ENCODE measurements around the gene HMCN2.
"Not testable (repeated sequence)": the region's sequence is repeated elsewhere in the genome, so short reads cannot be mapped to it uniquely, and the experiment has no call there.

Gene HMCN2

DNA sequence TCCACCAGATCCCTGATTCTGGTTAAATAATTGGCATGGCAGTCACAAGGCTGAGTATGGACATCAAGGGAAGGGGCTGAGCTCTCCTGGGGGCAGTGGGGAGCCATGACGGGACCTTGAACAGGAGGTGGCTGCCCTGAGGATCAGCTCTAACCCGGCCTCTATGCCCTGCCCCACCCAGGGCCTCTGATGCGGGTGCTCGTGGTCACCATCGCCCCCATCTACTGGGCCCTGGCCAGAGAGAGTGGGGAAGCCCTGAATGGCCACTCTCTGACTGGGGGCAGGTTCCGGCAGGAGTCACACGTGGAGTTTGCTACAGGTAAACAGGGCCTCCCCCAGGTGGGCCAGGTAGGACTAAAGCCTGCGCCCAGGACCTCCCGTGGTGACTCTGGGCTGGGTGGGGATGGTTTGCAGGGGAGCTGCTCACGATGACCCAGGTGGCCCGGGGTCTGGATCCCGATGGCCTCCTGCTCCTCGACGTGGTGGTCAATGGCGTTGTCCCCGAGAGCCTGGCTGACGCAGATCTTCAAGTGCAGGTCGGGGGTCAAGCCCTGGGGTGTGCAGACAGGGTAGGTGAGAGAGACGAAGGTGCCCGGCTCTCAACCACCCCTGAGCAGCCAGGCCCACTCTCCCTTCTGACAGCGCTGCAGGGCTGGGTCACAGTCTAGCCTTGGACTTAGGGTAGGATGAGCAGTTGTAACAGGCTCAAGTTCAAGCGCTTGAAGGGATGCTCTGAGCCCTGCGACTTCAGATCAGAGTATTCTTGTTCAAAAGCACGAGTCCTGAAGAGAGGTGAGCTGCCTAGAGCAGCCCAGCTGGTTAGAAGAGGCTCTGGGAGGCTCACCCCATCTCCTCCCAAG, 159.3 kb downstream of the HMCN2 start:
- no peak for DNase-seq

GRCh38 chr9:130425741-130426466, 160.3 kb downstream of the HMCN2 start:
- no peak for DNase-seq

DNA sequence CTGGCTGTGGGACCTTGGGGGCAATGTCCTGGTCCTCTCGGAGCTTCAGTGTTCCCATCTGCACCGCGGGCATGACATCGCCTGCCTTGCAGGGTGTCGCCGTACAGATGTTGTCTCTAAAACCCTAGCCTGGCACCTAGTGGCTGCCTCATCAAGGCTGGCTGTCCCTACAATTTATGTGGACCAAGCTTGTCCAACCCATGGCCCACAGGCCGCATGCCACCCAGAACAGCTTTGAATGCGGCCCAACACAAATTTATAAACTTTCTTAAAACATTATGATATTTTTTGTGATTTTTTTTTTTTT, 160.9 kb downstream of the HMCN2 start:
- no peak for DNase-seq

DNA sequence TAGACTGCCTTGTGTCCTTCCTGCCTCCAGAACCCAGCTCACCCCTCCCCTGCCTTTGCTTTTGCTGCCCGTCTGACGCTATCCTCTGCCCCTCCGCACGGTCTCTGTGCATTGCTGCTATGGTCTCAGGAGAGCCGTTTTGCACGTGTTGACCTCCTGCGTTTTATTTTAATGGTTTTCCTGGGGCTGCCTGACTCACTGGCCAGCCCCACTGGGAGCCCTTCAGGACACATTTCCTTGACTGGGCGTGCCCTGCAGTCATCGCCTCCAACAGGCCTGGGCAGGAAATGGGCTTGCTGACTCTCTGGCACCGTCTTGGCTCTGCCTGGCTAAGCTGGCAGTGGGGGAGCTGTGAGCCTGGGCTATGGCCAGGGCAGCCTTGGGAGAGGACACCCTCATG, 161.3 kb downstream of the HMCN2 start:
- DNase-seq = no peak

GRCh38 chr9:130427326-130427725, 161.8 kb downstream of the HMCN2 start:
- no peak for DNase-seq

DNA sequence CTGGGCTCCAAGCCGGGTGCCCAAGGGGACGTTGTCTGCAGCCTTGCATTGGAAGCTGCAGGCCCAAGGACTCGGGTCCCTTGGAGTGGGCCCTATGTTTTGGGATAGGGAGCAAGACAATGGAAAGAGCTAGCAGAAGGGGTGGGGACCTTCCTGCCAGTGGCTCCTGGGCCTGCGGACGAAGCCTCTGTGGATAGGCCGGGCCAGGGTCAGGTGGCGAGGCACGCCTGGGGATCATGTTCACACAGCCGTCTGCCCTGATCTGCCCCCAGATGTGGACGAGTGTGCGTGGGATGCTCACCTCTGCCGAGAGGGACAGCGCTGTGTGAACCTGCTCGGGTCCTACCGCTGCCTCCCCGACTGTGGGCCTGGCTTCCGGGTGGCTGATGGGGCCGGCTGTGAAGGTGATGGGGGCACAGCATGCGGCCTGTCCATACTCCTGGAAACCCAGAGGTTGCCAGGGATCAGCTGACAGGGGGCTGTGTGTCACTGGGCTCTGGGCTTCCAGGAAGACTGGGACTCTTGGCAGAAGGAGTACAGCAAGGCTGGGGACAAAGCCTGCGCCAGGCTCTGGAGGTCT, 162.6 kb downstream of the HMCN2 start:
- no peak for DNase-seq

- DNase-seq = no peak
Measured at GRCh38 chr9:130429381-130429780, 163.8 kb downstream of the HMCN2 start.

DNA sequence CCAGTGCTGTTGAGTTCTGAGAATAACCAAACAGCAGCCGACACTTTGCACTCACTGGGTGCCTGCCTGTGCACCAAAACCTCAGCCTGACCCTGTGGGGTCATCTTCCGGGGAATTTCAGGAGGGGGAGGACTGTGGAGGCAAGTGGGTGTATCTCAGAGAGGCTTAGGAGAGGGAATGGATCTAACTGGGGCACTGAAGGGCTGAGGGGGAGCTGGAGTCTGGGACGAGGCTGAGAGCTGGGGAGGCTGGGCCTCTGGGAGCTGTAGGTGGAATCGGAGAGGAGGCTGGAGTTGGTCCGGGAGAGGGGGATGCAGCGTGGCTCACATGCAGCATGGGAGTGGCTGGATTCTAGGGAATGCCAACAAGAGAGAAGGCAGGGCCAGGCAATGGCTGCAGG, 164.3 kb downstream of the HMCN2 start:
- DNase-seq = no peak

- DNase-seq = no peak
Measured at GRCh38 chr9:130430232-130430631, 164.7 kb downstream of the HMCN2 start.

- no peak for DNase-seq
Measured at GRCh38 chr9:130430734-130431535, 165.4 kb downstream of the HMCN2 start.

DNA sequence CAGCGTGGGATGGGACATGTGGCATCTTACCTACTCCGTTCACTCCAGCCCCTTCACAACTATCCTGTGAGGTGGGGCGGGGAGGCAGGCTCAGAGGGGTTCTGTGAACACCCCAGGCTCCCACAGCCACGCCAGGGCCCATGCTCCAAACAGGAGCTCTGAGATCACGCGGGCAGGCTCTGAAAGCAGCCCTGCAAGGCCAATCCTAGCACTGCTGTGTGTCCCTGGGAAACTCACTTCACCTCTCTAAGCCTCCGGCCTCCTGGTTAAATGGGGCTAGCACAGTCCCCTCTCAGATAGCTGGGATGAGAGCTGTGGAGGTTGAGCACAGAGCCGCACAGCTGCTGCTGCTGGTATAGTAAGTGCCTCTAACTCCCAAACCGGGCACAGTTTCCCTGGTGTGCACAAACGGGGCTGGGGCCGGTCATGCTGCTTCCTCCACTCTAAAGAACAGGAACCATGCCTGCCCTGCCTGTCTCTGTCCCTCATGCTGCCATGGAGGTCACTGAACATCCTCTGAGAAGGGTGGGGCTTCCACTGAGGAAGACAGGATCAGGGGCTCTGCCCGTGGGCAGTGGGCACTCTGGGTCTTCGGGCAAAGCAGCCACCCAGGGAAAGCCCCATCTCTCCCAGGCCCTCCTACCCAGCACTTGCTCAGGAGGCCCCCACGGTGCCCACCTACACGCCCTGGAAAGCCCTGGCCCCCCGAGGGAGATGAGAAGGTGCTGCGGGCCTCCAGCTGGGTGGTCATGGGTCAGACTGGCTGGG, 166.2 kb downstream of the HMCN2 start:
- DNase-seq = no peak

DNA sequence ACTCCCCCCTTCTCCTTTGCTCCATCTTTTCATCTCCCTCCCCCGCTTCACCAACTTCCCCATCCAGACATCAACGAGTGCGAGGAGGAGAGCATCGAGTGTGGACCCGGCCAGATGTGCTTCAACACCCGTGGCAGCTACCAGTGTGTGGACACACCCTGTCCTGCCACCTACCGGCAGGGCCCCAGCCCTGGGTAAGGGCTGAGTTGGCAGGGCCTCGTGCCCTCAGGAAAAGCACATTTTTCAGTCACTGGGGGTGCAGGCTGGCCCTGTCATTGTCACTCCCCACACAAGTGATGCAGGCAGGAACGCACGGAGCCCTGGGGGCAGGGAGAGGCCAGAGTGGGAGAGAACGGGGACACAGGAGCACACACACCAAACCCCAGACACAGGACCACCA, 166.8 kb downstream of the HMCN2 start:
- no peak for DNase-seq

DNA sequence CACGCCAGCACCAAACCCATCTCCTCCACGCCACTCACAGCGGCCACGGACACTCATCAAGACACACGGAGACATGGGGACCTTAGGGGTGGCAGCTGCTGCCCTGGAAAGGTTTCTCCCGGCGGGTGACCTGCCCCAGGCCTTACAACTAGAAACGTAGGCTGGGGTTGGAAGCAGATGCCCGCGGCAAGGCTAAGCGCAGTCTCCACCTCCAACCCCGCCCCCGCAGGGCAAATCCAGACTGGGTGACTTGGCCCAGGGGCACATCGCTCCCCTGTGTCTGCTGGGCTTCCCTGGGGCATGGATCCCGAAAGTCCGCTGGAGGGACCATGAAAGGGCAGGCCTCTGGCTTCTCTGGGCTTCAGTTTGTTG, 167.2 kb downstream of the HMCN2 start:
- no peak for DNase-seq

DNA sequence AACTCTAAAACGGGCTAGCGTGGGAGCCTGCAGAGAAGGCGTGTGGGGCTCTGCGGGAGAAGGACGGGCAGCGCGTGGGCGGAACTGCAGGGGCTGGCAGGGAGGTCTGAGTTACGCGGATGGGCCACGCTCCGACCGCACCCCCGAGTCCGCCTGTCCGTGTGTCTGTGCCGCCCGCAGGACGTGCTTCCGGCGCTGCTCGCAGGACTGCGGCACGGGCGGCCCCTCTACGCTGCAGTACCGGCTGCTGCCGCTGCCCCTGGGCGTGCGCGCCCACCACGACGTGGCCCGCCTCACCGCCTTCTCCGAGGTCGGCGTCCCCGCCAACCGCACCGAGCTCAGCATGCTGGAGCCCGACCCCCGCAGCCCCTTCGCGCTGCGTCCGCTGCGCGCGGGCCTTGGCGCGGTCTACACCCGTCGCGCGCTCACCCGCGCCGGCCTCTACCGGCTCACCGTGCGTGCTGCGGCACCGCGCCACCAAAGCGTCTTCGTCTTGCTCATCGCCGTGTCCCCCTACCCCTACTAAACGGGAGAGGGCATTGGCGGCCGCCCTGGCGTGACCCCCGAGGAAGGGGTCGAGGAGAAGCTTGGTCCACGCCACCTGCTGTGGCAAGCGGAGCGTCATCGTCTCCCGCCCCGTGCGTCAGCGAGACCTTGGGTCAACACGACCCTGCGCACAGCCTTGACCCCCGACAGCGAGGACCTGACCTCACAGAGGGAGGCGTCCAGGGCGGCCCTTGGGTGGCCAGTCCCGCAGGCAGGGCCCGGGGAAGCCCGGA, 167.8 kb downstream of the HMCN2 start:
- DNase-seq = peak; percentile 76

- DNase-seq = no peak
Measured at GRCh38 chr9:130433947-130434262, 168.3 kb downstream of the HMCN2 start.

DNA sequence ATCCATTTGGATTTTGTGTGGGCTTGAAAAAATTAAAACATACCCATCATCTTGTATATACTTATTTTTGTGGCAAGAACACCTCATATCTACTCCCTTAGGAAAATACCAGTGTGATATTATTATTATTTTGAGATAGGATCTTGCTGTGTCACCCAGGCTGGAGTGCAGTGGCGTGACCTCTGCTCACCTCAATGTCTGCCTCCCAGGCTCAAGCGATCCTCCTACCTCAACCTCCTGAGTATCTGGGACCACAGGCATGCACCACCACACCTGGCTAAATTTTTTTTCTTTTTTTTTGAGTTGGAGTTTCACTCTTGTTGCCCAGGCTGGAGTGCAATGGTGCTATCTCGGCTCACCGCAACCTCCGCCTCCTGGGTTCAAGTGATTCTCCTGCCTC, 169.1 kb downstream of the HMCN2 start:
- not testable (repeated sequence) for DNase-seq

GRCh38 chr9:130437011-130437789, 171.6 kb downstream of the HMCN2 start:
- no peak for DNase-seq

GRCh38 chr9:130438382-130438981, 172.9 kb downstream of the HMCN2 start:
- no peak for DNase-seq

DNA sequence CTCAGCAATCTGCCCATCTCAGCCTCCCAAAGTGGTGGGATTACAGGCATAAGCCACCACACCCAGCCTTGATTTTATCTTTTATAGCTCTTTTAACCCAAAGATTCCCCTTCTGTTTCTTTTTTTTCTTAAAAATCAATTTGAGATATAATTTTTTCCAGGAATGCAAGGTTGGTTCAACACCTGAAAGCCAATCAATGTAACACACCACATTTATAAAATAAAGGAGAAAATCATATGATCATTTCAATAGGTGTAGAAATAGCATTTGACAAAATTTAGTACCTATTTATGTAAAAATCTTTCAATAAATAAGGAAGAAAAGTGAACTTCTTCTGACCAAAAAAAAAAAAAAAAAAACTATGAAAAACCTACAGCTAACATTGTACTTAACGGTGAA, 175.5 kb downstream of the HMCN2 start:
- no peak for DNase-seq

GRCh38 chr9:130442746-130443455, 177.3 kb downstream of the HMCN2 start:
- no peak for DNase-seq
